HEK293 (cell line): Measurements from ENCODE around the gene CNN2.

ENCODE experiments used
- HOXD13 ChIP-seq: sonication (generic); formaldehyde crosslinking; IDR thresholded peaks from 2 replicates; pipeline ENCODE4 v1.8.0; 2022; ENCODE audit warnings: missing genetic modification reagents, borderline replicate concordance
- KLF7 ChIP-seq: fragments of 450-650 bp; formaldehyde crosslinking; IDR thresholded peaks from 2 replicates; pipeline ENCODE4 v1.5.1; 2016; ENCODE audit warnings: missing biosample characterization, missing genetic modification characterization, borderline replicate concordance
- OVOL3 ChIP-seq: fragments of 450-650 bp; formaldehyde crosslinking; IDR thresholded peaks from 2 replicates; pipeline ENCODE4 v1.5.1; 2016; ENCODE audit warnings: missing biosample characterization, missing genetic modification characterization
- SP2 ChIP-seq: fragments of 450-650 bp; formaldehyde crosslinking; IDR thresholded peaks from 2 replicates; pipeline ENCODE4 v1.5.1; 2016; ENCODE audit warnings: missing biosample characterization, missing genetic modification characterization
- TCF7L2 ChIP-seq: IDR thresholded peaks from 2 replicates; pipeline ENCODE4 v1.6.1; 2011; ENCODE audit warnings: low read depth, mild to moderate bottlenecking, inconsistent platforms, low read length, moderate library complexity, borderline replicate concordance
- ZBTB48 ChIP-seq: fragments of 450-650 bp; formaldehyde crosslinking; IDR thresholded peaks from 2 replicates; pipeline ENCODE4 v1.5.1; 2016; ENCODE audit warnings: missing biosample characterization, missing genetic modification characterization
- ZBTB8A ChIP-seq: fragments of 450-650 bp; formaldehyde crosslinking; IDR thresholded peaks from 2 replicates; pipeline ENCODE4 v1.5.1; 2016; ENCODE audit warnings: missing biosample characterization, missing genetic modification characterization
- ZIC2 ChIP-seq: fragments of 450-650 bp; formaldehyde crosslinking; IDR thresholded peaks from 2 replicates; pipeline ENCODE4 v1.5.1; 2016; ENCODE audit warnings: missing biosample characterization, missing genetic modification characterization
- ZNF133 ChIP-seq: fragments of 450-650 bp; formaldehyde crosslinking; IDR thresholded peaks from 2 replicates; pipeline ENCODE4 v1.5.1; 2016; ENCODE audit warnings: missing biosample characterization, missing genetic modification characterization
- ZNF157 ChIP-seq: fragments of 450-650 bp; formaldehyde crosslinking; IDR thresholded peaks from 2 replicates; pipeline ENCODE4 v1.5.1; 2016; ENCODE audit warnings: missing biosample characterization, missing genetic modification characterization
- ZNF248 ChIP-seq: fragments of 450-650 bp; formaldehyde crosslinking; IDR thresholded peaks from 2 replicates; pipeline ENCODE4 v1.5.1; 2017; ENCODE audit warnings: missing biosample characterization, missing genetic modification characterization
- ZNF350 ChIP-seq: fragments of 450-650 bp; formaldehyde crosslinking; IDR thresholded peaks from 2 replicates; pipeline ENCODE4 v1.5.0; 2017; ENCODE audit warnings: missing biosample characterization, mild to moderate bottlenecking, missing genetic modification characterization
- ZNF416 ChIP-seq: fragments of 450-650 bp; formaldehyde crosslinking; IDR thresholded peaks from 2 replicates; pipeline ENCODE4 v1.5.1; 2016; ENCODE audit warnings: missing biosample characterization, missing genetic modification characterization
- ZNF561 ChIP-seq: fragments of 450-650 bp; IDR thresholded peaks from 2 replicates; pipeline ENCODE4 v1.5.1; 2018; ENCODE audit warnings: missing biosample characterization, missing genetic modification characterization, borderline replicate concordance
- ZNF660 ChIP-seq: fragments of 450-650 bp; IDR thresholded peaks from 2 replicates; pipeline ENCODE4 v1.5.1; 2018; ENCODE audit warnings: missing biosample characterization, mild to moderate bottlenecking, missing genetic modification characterization
- ZNF664 ChIP-seq: fragments of 450-650 bp; formaldehyde crosslinking; IDR thresholded peaks from 2 replicates; pipeline ENCODE4 v1.5.1; 2016; ENCODE audit warnings: missing biosample characterization, missing genetic modification characterization
- ZNF701 ChIP-seq: fragments of 450-650 bp; formaldehyde crosslinking; IDR thresholded peaks from 2 replicates; pipeline ENCODE4 v1.5.1; 2016; ENCODE audit warnings: missing biosample characterization, missing genetic modification characterization
- ZNF776 ChIP-seq: fragments of 450-650 bp; formaldehyde crosslinking; IDR thresholded peaks from 2 replicates; pipeline ENCODE4 v1.5.0; 2017; ENCODE audit warnings: missing biosample characterization, missing genetic modification characterization, borderline replicate concordance
- TF ChIP-seq, protein P1 (sequence below): fragments of 450-650 bp; formaldehyde crosslinking; IDR thresholded peaks from 2 replicates; pipeline ENCODE4 v1.5.1; 2016; ENCODE audit warnings: missing biosample characterization, missing genetic modification characterization
- TF ChIP-seq, protein P2 (sequence below): fragments of 450-650 bp; formaldehyde crosslinking; IDR thresholded peaks from 2 replicates; pipeline ENCODE4 v1.5.1; 2017; ENCODE audit warnings: missing biosample characterization, missing genetic modification characterization
- TF ChIP-seq, protein P3 (sequence below): fragments of 450-650 bp; formaldehyde crosslinking; IDR thresholded peaks from 2 replicates; pipeline ENCODE4 v1.5.1; 2016; ENCODE audit warnings: missing biosample characterization, missing genetic modification characterization, borderline replicate concordance
- TF ChIP-seq, protein P4 (sequence below): fragments of 450-650 bp; formaldehyde crosslinking; IDR thresholded peaks from 2 replicates; pipeline ENCODE4 v1.5.1; 2016; ENCODE audit warnings: missing biosample characterization, missing genetic modification characterization
- TF ChIP-seq, protein P5 (sequence below): fragments of 450-650 bp; formaldehyde crosslinking; IDR thresholded peaks from 2 replicates; pipeline ENCODE4 v1.5.1; 2016; ENCODE audit warnings: missing biosample characterization, missing genetic modification characterization

The CNN2 gene

DNA sequence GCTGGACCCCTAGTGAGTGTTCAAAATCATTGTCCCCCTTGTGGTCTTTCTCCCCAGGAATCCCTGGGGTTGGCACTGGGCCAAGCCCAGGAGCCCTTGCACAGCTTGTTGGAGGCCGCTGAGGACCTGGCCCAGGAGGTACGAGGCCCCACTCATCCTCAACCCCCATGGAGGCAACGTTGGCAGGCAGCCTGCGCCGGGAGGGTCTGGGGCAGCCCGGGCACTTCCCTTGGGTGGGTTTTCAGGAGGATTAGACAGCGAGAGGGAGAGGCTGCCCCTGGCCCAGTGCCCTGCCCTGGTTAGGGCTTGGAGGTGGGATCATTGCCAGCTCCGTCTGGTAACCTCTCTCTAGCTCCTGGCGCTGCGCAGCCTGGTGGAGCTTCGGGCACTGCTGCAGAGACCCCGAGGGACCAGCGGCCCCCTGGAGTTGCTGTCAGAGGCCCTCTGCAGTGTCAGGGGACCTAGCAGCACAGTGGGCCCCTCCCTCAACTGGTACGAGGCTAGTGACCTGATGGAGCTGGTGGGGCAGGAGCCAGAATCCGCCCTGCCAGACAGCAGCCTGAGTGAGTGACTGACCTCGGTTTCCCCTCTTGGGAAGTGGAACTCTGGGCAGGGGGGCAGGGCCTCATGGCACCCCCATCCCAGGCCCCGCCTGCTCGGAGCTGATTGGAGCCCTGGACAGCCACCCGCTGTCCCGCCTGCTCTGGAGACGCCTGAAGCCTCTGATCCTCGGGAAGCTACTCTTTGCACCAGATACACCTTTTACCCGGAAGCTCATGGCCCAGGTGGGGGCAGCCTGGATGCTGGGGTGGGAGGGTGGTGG is 16.5 kb downstream of the CNN2 start (continued):
- TF ChIP-seq HOXD13 (CRISPR knock-in tag) = no peak
- no peak for TF ChIP-seq ZNF664
- TF ChIP-seq, protein P1, sequence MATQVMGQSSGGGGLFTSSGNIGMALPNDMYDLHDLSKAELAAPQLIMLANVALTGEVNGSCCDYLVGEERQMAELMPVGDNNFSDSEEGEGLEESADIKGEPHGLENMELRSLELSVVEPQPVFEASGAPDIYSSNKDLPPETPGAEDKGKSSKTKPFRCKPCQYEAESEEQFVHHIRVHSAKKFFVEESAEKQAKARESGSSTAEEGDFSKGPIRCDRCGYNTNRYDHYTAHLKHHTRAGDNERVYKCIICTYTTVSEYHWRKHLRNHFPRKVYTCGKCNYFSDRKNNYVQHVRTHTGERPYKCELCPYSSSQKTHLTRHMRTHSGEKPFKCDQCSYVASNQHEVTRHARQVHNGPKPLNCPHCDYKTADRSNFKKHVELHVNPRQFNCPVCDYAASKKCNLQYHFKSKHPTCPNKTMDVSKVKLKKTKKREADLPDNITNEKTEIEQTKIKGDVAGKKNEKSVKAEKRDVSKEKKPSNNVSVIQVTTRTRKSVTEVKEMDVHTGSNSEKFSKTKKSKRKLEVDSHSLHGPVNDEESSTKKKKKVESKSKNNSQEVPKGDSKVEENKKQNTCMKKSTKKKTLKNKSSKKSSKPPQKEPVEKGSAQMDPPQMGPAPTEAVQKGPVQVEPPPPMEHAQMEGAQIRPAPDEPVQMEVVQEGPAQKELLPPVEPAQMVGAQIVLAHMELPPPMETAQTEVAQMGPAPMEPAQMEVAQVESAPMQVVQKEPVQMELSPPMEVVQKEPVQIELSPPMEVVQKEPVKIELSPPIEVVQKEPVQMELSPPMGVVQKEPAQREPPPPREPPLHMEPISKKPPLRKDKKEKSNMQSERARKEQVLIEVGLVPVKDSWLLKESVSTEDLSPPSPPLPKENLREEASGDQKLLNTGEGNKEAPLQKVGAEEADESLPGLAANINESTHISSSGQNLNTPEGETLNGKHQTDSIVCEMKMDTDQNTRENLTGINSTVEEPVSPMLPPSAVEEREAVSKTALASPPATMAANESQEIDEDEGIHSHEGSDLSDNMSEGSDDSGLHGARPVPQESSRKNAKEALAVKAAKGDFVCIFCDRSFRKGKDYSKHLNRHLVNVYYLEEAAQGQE (tag by site-specific recombination) = no peak
- TF ChIP-seq, protein P2, sequence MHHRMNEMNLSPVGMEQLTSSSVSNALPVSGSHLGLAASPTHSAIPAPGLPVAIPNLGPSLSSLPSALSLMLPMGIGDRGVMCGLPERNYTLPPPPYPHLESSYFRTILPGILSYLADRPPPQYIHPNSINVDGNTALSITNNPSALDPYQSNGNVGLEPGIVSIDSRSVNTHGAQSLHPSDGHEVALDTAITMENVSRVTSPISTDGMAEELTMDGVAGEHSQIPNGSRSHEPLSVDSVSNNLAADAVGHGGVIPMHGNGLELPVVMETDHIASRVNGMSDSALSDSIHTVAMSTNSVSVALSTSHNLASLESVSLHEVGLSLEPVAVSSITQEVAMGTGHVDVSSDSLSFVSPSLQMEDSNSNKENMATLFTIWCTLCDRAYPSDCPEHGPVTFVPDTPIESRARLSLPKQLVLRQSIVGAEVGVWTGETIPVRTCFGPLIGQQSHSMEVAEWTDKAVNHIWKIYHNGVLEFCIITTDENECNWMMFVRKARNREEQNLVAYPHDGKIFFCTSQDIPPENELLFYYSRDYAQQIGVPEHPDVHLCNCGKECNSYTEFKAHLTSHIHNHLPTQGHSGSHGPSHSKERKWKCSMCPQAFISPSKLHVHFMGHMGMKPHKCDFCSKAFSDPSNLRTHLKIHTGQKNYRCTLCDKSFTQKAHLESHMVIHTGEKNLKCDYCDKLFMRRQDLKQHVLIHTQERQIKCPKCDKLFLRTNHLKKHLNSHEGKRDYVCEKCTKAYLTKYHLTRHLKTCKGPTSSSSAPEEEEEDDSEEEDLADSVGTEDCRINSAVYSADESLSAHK (tag by site-specific recombination) = no peak
- no peak for TF ChIP-seq ZNF416 (tag by site-specific recombination)
- no peak for TF ChIP-seq KLF7 (tag by site-specific recombination)
- TF ChIP-seq, protein P3, sequence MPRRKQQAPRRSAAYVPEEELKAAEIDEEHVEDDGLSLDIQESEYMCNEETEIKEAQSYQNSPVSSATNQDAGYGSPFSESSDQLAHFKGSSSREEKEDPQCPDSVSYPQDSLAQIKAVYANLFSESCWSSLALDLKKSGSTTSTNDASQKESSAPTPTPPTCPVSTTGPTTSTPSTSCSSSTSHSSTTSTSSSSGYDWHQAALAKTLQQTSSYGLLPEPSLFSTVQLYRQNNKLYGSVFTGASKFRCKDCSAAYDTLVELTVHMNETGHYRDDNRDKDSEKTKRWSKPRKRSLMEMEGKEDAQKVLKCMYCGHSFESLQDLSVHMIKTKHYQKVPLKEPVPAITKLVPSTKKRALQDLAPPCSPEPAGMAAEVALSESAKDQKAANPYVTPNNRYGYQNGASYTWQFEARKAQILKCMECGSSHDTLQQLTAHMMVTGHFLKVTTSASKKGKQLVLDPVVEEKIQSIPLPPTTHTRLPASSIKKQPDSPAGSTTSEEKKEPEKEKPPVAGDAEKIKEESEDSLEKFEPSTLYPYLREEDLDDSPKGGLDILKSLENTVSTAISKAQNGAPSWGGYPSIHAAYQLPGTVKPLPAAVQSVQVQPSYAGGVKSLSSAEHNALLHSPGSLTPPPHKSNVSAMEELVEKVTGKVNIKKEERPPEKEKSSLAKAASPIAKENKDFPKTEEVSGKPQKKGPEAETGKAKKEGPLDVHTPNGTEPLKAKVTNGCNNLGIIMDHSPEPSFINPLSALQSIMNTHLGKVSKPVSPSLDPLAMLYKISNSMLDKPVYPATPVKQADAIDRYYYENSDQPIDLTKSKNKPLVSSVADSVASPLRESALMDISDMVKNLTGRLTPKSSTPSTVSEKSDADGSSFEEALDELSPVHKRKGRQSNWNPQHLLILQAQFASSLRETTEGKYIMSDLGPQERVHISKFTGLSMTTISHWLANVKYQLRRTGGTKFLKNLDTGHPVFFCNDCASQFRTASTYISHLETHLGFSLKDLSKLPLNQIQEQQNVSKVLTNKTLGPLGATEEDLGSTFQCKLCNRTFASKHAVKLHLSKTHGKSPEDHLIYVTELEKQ (tag by site-specific recombination) = no peak
- TF ChIP-seq ZNF157 (tag by site-specific recombination) = no peak
- TF ChIP-seq ZBTB8A (tag by site-specific recombination) = no peak
- TF ChIP-seq ZNF776 (tag by site-specific recombination) = no peak
- no peak for TF ChIP-seq ZNF701 (tag by site-specific recombination)
- 0 out of 2 replicates have a peak, but pooled peaks have one; percentile 65 for TF ChIP-seq ZNF660 (tag by site-specific recombination)
- TF ChIP-seq TCF7L2 = no peak
- no peak for TF ChIP-seq ZBTB48
- TF ChIP-seq ZNF133 = no peak
- no peak for TF ChIP-seq ZNF248 (tag by site-specific recombination)
- no peak for TF ChIP-seq SP2 (tag by site-specific recombination)
- no peak for TF ChIP-seq ZNF350 (tag by site-specific recombination)
- 0 out of 2 replicates have a peak, but pooled peaks have one; percentile 57 for TF ChIP-seq ZNF561 (tag by site-specific recombination)
- TF ChIP-seq OVOL3 (tag by site-specific recombination) = no peak
- TF ChIP-seq, protein P4, sequence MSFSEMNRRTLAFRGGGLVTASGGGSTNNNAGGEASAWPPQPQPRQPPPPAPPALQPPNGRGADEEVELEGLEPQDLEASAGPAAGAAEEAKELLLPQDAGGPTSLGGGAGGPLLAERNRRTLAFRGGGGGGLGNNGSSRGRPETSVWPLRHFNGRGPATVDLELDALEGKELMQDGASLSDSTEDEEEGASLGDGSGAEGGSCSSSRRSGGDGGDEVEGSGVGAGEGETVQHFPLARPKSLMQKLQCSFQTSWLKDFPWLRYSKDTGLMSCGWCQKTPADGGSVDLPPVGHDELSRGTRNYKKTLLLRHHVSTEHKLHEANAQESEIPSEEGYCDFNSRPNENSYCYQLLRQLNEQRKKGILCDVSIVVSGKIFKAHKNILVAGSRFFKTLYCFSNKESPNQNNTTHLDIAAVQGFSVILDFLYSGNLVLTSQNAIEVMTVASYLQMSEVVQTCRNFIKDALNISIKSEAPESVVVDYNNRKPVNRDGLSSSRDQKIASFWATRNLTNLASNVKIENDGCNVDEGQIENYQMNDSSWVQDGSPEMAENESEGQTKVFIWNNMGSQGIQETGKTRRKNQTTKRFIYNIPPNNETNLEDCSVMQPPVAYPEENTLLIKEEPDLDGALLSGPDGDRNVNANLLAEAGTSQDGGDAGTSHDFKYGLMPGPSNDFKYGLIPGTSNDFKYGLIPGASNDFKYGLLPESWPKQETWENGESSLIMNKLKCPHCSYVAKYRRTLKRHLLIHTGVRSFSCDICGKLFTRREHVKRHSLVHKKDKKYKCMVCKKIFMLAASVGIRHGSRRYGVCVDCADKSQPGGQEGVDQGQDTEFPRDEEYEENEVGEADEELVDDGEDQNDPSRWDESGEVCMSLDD (tag by site-specific recombination) = no peak
- TF ChIP-seq, protein P5, sequence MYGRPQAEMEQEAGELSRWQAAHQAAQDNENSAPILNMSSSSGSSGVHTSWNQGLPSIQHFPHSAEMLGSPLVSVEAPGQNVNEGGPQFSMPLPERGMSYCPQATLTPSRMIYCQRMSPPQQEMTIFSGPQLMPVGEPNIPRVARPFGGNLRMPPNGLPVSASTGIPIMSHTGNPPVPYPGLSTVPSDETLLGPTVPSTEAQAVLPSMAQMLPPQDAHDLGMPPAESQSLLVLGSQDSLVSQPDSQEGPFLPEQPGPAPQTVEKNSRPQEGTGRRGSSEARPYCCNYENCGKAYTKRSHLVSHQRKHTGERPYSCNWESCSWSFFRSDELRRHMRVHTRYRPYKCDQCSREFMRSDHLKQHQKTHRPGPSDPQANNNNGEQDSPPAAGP (tag by site-specific recombination) = peak; percentile 73
- TF ChIP-seq ZIC2 (tag by site-specific recombination) = peak; percentile 87
